GM18867 (cell line): ENCODE measurements around the gene SCPEP1.
"Not testable (repeated sequence)": the region's sequence is repeated elsewhere in the genome, so short reads cannot be mapped to it uniquely, and the experiment has no call there.

Experiments
- ATAC-seq: cut with Tn5 transposase; IDR thresholded peaks from one replicate; pipeline ENCODE4 v1.9.1; 2021; ENCODE audit warnings: mild to moderate bottlenecking, moderate library complexity; ENCODE audit not compliant: unreplicated experiment

Gene SCPEP1

GRCh38 chr17:56977673-56978395, at the start of gene SCPEP1:
SCPEP1 (plus strand) TSS chr17:56978131; CDS start chr17:56978160, 29 bp downstream.
- peak; percentile 69 for ATAC-seq

DNA sequence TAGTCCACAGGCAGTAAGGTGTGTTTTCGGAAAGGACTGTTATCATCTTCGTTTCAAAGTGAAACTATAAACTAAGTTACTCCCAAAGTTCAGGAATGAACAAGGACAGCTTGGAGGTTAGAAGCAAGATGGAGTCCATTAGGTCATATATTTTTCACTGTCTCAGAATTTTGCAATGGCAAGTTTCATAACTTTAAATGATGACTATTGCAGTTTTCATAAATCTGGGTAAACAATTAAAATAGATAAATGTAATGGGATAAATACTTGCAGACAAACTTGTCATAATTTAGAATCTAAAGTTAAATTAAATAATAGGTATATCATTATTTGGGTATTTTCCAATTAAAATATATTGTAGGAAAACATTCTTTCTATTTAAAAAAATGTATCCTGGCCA, 49.3 kb upstream of the SCPEP1 start:
- ATAC-seq, result no peak

DNA sequence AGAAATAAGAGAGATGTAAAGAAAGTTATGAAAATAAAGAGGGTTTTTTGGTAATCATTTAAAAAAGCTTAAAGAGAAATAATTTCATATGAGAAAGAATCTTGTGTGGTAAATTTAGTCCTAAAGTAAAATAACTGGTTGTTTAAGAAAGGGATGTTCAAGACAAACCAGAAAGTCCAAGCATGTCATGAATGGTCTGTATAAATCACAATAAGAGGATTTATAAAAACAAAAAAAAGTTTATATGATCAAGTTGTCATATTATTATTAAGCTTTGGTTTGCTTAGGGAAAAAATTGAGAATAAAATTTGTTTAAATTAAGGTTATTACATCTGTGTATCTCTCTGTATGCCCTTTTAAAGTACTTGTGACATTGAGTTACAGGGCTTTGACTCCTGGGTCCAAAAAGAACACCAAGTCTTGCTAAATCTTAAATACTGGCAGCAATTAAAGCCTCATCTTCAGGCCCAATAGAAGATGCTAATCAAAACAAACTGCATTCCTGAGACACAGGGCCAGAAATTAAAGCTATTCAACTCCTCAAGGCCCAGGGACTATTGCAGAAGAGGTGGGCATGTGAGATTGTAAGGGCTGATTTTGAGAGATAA, 48.5 kb upstream of the SCPEP1 start:
- ATAC-seq, result no peak

- no peak for ATAC-seq
These were observed 47.1 kb upstream of the SCPEP1 start for GRCh38 chr17:56930739-56931337.

DNA sequence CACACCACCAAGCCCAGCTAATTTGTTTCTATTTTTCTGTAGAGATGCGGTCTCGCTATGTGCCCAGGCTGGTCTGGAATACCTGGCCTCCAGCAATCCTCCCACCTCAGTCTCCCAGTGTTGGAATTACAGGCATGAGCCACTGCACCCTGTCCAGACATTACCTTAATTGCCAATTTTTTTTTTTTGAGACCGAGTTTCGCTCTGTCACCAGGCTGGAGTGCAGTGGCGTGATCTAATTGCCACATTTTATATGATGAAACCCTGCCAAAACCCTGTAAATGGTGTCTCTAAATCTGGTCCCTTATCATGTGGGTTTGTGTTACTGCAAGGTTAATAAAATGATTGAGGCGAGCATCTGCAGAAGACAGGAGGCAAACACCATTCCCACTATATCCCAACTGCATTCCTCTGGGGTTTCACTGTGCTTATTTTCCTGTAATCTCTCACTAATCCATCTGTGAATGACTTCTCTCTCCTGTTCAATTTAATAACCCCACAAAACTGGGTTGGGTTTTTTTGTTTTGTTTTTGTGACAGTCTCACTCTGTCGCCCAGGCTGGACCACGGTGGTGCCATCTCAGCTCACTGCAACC, 44.7 kb upstream of the SCPEP1 start:
- no peak for ATAC-seq

- ATAC-seq, result no peak
These were observed 44.1 kb upstream of the SCPEP1 start for GRCh38 chr17:56933868-56934267.

DNA sequence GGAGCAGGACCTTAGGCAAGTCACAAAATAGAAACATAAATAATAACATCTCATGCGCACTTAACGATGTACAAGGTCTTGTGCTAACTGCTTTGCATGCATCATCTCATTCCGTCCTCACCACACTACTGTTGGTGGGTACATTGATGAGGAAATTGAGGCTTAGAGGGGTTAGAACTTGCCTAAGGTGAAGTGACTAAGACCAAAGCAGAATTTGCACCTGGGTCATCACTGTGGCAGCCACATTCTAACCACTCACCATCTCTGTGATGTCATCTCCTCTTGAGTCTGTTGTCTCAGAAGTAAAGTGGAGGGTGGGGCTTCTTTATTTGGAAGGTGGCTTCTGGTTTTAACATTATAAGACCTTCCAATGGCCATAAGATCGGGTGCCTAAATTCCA, 43.7 kb upstream of the SCPEP1 start:
- ATAC-seq, result no peak

DNA sequence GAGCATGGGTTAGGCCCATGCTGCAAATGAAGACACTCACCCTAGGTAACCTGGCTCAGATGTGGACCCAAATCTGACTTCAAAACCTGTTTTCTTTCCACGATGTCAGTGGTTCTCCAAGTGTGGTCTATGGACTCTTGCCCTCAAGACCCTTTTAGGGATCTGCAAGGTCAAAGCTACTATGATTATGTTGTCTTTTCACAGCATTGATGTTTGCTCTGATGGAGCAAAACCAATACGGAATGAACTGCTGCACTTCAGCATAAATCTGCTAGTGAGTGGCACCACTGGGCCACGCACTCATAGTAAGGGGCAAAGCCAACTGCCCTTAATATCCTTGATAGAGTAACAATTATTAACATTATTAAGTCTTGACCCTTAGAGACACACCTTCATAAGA, 42.5 kb upstream of the SCPEP1 start:
- ATAC-seq, result no peak

DNA sequence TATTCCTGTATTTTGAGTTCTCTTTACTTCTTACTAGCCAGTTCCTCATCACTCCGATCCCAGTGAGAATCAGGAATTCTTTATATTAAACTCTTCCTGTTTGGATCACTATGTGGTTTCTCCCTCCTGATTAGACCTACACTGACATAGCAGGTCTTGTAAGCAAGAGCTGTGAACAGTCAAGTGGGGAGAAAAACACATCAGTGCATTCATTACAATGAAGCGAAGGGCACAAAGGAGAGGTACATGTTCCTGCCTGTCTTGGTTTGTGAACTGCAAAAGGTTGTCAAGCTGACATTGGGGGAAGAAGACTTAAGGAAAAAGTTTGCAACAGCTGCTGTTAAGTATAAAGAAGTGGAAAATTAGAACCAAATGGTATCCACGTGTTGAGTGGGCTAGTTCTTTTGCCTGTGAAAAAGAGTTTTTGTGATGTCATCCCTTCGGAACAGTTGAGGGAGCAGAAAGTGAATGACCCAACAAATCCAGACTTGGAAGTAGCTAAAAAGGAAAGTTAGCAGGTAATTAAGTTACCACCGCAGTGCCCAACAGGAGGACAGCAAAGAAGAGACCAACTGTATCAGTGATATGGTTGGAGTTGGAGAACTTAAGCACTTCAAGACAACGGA, 41.1 kb upstream of the SCPEP1 start:
- no peak for ATAC-seq

GRCh38 chr17:56937687-56938086, 40.2 kb upstream of the SCPEP1 start:
- ATAC-seq, result no peak

DNA sequence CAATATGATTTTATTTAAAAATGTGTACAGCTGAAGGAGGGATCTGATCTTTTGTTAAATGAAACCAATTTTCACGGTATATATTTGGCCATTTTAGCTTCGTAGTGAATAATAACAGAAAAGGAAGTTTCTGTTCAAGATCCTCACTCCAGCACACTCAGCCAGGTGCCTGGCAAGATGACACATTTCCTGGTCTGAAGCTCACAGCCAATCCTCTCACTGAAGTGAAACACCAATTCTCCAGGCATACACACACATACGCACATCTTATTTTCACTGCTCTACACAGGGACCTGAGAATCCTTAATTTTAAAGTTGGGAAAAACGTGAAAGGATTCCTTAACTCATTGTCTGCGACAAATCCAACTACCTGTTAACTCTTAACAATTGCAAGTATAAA, 39.7 kb upstream of the SCPEP1 start:
- ATAC-seq, result not testable (repeated sequence)

- no peak for ATAC-seq
These were observed 38.0 kb upstream of the SCPEP1 start for GRCh38 chr17:56939869-56940484.

GRCh38 chr17:56943505-56944125, 34.3 kb upstream of the SCPEP1 start:
- no peak for ATAC-seq

GRCh38 chr17:56945938-56946505, 31.9 kb upstream of the SCPEP1 start:
- ATAC-seq, result no peak

- ATAC-seq, result no peak
These were observed 30.2 kb upstream of the SCPEP1 start for GRCh38 chr17:56947741-56948140.

DNA sequence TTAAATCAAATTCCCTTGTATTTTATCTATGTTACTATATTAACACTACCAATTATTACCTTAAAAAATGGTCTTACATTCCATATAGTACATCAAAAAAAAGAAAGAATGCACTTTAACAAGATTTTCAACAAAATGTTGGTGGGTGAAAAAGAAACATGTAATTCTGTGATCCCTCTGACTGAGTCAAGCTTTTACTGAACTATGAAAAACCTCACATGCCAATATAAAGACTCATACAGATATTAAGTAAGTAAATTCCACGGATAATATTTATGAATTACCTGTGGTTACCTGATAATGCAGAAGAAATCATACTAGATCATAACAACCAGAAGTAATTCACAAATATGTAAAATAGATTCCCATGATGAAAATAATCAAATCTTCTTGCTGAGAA, 29.4 kb upstream of the SCPEP1 start:
- ATAC-seq, result no peak

GRCh38 chr17:56949595-56949994, 28.3 kb upstream of the SCPEP1 start:
- no peak for ATAC-seq

DNA sequence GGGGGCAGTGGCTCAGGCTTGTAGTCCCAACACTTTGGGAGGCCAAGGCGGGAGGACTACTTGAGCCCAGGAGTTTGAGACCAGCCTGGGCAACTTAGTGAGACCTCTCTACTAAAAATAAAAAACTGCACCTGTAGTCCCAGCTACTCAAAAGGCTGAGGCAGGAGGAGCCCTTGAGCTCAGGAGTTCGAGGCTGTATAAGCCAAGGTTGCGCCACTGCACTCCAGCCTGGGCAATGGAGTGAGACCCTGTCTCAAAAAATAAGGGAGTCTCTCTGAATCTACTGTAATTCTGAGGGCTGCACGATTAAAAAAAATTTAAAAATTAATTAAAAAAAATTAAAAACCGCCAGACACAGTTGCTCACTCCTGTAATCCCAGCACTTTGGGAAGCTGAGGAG, 20.9 kb upstream of the SCPEP1 start:
- ATAC-seq, result no peak

DNA sequence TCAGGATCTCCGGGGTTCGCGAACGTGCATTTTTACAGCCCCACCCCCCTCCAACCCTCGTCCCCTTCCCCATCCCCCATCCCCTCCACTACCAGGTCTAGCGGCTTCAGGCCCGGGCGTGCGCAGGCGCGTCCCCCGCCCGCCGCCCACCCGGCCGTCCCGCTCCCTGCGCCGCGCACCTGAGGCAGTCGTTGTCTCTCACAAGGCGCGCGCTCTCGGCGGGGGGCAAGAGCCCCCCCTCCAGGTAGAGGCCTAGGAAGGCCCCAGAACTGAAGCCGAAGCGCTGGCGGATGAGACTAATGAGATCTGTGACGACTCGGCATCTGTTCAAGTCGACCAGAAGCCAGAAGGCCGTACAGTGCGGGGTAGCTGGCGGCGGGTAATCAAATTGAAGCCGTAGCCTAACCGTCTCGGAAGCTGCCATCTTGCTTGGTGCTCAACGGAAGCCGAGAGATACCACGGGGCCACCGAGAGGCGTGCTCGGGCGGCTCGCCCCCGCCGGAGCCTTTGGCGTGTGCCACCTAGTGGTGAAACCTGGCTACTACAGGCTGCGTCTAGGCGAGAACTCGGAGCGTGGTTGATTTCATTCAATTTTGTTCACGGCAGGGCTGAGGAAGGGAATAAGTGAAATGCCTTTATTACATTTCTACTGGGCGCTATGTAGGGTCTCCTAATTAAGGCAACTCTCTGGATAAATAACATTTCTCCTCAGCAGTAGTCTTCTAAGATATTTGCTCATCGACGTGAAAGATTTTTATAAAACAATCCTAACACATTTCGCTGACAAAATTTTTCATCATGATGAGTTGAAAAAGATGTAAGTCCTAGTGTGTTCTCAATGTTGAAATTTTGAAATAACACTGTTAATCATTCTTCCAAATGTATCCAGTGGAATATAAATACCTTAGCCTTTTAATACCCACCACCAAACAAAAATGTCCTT, 17.1 kb upstream of the SCPEP1 start, which contains the start of gene COIL:
Gene COIL, minus strand, starts transcription at position 455 of the 943 bp plus-strand sequence. Its CDS starts 31 bp downstream, at position 424.
- peak; percentile 94 for ATAC-seq
